Tibial artery (tissue), 4 donors: ENCODE measurements around the gene ZNF490.

Experiments used
- DNase-seq, 2 donors: peaks; one replicate each; pipeline ENCODE4 v3.0.0-alpha.2; 2019
- H3K27ac ChIP-seq, 2 donors: fragments of 200-600 bp; sonication (generic) in 1 of 2; 1 replicate in 1 of 2; 2 replicates in 1 of 2; pipeline ENCODE4 v1.5.1; 2018 to 2019; ENCODE audit warnings: mild to moderate bottlenecking in 1 of 2
- H3K27me3 ChIP-seq, 2 donors: fragments of 200-600 bp; sonication (generic) in 1 of 2; one replicate each; pipeline versions ENCODE4 v1.5.1 to v1.6.0; 2016 to 2019
- H3K36me3 ChIP-seq, 3 donors: fragments of 200-600 bp; sonication (generic) in 2 of 3; one replicate each; pipeline ENCODE4 v1.5.1; 2016 to 2019; ENCODE audit warnings: mild to moderate bottlenecking in 2 of 3
- H3K4me1 ChIP-seq, 4 donors: fragments of 200-600 bp; sonication (generic) in 2 of 4; 1 replicate in 3 of 4; 2 replicates in 1 of 4; pipeline ENCODE4 v1.5.1; 2016 to 2019
- H3K4me3 ChIP-seq, 2 donors: fragments of 200-600 bp; sonication (generic) in 1 of 2; 1 replicate in 1 of 2; 2 replicates in 1 of 2; pipeline ENCODE4 v1.5.1; 2018 to 2019; ENCODE audit warnings: mild to moderate bottlenecking in 2 of 2
- H3K9me3 ChIP-seq, 3 donors: fragments of 200-600 bp; sonication (generic) in 1 of 3; one replicate each; pipeline ENCODE4 v1.5.1; 2016 to 2019
- CTCF ChIP-seq, 2 experiments: fragments of 200-600 bp in 1 of 2; fragments of 450-650 bp in 1 of 2; IDR thresholded peaks; one replicate each; pipeline ENCODE4 v1.5.1; 2017 to 2019; ENCODE audit warnings: antibody characterized with exemption in 2 of 2, mild to moderate bottlenecking in 1 of 2, moderate library complexity in 1 of 2
- intact Hi-C: fragments of 100-400 bp; cut with DNase I; formaldehyde crosslinking; loops from one replicate; pipeline ENCODE4 v1.15.0; 2023; ENCODE audit warnings: low total_unique reads

Gene ZNF490

DNA sequence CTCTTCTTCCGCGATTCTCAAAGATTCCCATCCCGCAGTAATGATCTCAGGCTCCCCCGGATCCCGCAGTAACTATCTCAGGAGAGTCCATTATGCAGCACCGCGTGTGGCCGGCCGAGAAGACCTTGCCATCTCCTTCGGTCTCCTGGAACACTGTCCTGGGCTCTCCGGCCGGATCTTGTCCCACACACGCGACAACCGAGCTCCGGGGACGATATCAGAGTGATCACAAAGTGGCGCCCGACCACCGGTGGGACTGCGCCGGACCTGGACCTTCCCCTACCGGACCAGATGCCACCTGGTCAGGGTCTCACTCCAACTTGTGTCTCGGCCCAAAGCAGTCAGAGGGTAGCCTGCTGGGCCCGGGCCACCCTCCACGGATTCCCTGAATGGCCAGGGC is 31.9 kb upstream of the ZNF490 start:
- H3K9me3 ChIP-seq, result no peaks in the 10 kb centered on the region
- no peaks in the 10 kb centered on the region for H3K27me3 ChIP-seq
- H3K4me1 ChIP-seq, result peaks cover 0 to 17% (median 9%) of the 10 kb centered on the region in 4 donors
- DNase-seq, result no peak
- no peak for TF ChIP-seq CTCF (IDR thresholded peaks at IDR 0.05)
- no peak overlapping the region for H3K27ac ChIP-seq
- H3K4me3 ChIP-seq, result no peak overlapping the region
- H3K36me3 ChIP-seq, result peaks cover 0 to 4% (median 0%) of the 10 kb centered on the region in 3 donors
- intact Hi-C loops, result no loop called here

GRCh38 chr19:12641456-12641855 is 30.8 kb upstream of the ZNF490 start:
- Histone ChIP-seq H3K9me3 (no peaks in the 10 kb centered on the region), H3K4me3 (no peak overlapping the region), H3K27me3 (no peaks in the 10 kb centered on the region), H3K36me3 (peaks cover 0 to 2% (median 0%) of the 10 kb centered on the region in 3 donors), H3K4me1 (peaks cover 0 to 13% (median 7%) of the 10 kb centered on the region in 4 donors), H3K27ac (no peak overlapping the region)
- intact Hi-C loops, result no loop called here
- no peak for TF ChIP-seq CTCF (IDR thresholded peaks at IDR 0.05)
- DNase-seq, result no peak

DNA sequence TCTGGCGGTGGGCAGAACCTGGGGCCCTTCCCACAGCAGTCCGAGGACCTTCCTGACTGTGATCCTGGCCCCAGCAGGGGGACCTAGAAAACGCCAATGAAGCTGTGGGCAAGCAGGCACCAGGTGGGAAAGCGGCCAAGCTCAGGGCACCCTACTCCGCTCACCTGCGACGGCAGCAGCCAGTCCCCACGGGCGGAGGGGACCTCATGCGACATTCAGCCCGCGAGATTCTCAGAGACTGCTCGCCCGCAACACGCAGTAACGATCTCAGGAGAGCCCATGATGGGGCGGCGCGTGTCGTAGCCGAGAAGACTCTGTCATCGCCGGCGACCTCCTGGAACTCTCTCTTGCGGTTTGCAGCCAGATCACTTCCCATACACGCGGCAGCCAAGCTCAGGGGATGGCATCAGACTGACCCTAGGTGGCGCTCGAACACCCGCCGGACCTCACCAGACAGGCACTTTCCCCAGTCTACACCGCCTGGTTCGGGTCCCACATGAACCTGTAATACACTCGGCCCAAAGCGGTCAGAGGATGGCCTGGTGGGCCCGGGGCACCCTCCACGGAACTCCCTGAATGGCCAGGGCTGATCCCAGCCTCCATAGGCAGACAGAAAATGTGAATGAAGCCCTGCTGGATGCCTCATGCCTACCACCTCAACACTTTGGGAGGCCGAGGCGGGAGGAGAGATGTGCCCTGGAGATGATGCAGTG is 29.4 kb upstream of the ZNF490 start:
- H3K9me3 ChIP-seq, result no peaks in the 10 kb centered on the region
- no peaks in the 10 kb centered on the region for H3K27me3 ChIP-seq
- H3K36me3 ChIP-seq, result no peaks in the 10 kb centered on the region
- intact Hi-C loops, result no loop called here
- peak; percentile 80 to 87 for DNase-seq
- no peak overlapping the region for H3K27ac ChIP-seq
- TF ChIP-seq CTCF (IDR thresholded peaks at IDR 0.05), result peak; percentile 69 to 76
- H3K4me1 ChIP-seq, result peaks cover 0 to 13% (median 7%) of the 10 kb centered on the region in 4 donors
- H3K4me3 ChIP-seq, result peak overlapping the region in 1 of 2 donors; percentile 27

DNA sequence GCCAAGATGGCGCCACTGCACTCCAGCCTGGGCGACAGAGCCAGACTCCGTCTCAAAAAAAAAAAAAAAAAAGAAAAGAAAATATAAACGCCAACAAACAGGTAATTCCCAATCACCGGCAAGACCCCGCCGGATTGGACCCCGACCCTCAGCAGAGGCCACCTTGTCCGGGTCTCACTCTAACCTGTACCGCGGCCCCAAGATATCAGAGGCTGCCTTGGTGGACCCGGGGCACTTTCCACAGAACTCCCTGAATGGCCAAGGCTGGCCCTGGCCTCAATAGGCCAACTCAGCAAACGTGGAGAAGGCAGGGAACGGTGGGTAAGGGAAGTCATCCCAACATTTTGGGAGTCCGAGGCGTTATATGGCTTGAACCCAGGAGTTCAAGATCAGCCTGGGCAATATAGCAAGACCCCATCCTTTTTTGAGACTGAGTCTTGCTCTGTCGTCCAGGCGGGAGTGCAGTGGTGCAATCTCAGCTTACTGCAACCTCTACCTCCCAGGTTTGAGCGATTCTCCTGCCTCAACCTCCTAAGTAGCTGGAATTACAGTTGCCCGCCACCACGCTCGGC is 28.1 kb upstream of the ZNF490 start:
- peaks cover 0 to 13% (median 7%) of the 10 kb centered on the region in 4 donors for H3K4me1 ChIP-seq
- no peak for TF ChIP-seq CTCF (IDR thresholded peaks at IDR 0.05)
- H3K9me3 ChIP-seq, result no peaks in the 10 kb centered on the region
- H3K27me3 ChIP-seq, result no peaks in the 10 kb centered on the region
- H3K36me3 ChIP-seq, result no peaks in the 10 kb centered on the region
- intact Hi-C loops, result no loop called here
- no peak overlapping the region for H3K4me3 ChIP-seq
- no peak for DNase-seq
- no peak overlapping the region for H3K27ac ChIP-seq

DNA sequence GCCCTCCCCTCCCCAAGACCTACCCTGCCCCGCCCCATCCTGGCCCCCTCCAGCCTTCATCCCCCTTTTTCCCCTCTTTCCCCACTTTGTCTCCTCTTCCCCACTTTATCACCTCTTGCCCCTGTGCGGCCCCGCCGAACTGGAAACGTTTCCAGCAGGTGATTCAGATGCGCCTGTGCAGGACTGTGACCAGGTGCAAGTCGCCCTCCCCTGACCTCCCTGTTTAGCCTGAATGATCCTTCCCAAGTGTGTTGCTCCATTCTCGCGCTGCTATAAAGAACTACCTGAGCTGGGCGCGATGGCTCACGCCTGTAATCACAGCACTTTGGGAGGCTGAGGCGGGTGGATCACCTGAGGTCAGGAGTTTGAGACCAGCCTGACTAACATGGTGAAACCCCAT is 26.0 kb upstream of the ZNF490 start:
- DNase-seq, result no peak
- Histone ChIP-seq H3K4me1 (peaks cover 0 to 13% (median 7%) of the 10 kb centered on the region in 4 donors), H3K27ac (no peak overlapping the region), H3K36me3 (peaks cover 4 to 18% (median 11%) of the 10 kb centered on the region in 3 donors), H3K27me3 (no peaks in the 10 kb centered on the region), H3K9me3 (no peaks in the 10 kb centered on the region), H3K4me3 (no peak overlapping the region)
- TF ChIP-seq CTCF (IDR thresholded peaks at IDR 0.05), result no peak
- intact Hi-C loops, result no loop called here
